HG02852 (cell line): Measurements from ENCODE around the gene RNF168.
"Not testable (repeated sequence)": the region's sequence is repeated elsewhere in the genome, so short reads cannot be mapped to it uniquely, and the experiment has no call there.

Experiments used
- ATAC-seq: cut with Tn5 transposase; IDR thresholded peaks from one replicate; pipeline ENCODE4 v1.9.1; 2021; ENCODE audit warnings: mild to moderate bottlenecking, moderate library complexity; ENCODE audit not compliant: unreplicated experiment

The RNF168 gene

GRCh38 chr3:196503196-196504076 is at the start of gene RNF168:
TSS of gene RNF168 (minus strand) at chr3:196503768. CDS start at chr3:196503173, 595 bp downstream.
- ATAC-seq = peak; percentile 83

- ATAC-seq = no peak
These were observed 48.7 kb upstream of the RNF168 start for GRCh38 chr3:196552253-196552652.

GRCh38 chr3:196550172-196550571 is 46.6 kb upstream of the RNF168 start:
- ATAC-seq = not testable (repeated sequence)

GRCh38 chr3:196549312-196549711 is 45.7 kb upstream of the RNF168 start:
- not testable (repeated sequence) for ATAC-seq

GRCh38 chr3:196547067-196547466 is 43.5 kb upstream of the RNF168 start:
- ATAC-seq = no peak

DNA sequence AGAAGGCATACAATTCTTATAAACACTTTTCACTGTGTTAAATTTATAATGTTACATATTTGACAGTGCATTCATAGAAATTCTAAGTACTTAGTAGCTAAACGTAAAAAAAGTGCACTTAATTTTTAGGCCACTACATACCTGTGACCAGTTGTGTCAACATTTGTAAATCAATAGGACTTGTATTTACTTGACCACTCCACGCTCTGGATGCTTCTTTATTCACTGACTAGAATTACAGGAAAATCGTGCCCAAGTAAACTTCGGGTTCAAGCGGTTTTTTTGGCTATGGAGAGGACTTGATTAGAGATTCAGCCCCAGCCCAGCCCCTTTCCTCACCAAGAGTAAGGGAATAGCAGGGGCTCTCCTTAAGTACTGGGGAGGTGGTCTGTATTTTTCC is 43.0 kb upstream of the RNF168 start:
- ATAC-seq = no peak

GRCh38 chr3:196544491-196544992 is 41.0 kb upstream of the RNF168 start:
- ATAC-seq = no peak

DNA sequence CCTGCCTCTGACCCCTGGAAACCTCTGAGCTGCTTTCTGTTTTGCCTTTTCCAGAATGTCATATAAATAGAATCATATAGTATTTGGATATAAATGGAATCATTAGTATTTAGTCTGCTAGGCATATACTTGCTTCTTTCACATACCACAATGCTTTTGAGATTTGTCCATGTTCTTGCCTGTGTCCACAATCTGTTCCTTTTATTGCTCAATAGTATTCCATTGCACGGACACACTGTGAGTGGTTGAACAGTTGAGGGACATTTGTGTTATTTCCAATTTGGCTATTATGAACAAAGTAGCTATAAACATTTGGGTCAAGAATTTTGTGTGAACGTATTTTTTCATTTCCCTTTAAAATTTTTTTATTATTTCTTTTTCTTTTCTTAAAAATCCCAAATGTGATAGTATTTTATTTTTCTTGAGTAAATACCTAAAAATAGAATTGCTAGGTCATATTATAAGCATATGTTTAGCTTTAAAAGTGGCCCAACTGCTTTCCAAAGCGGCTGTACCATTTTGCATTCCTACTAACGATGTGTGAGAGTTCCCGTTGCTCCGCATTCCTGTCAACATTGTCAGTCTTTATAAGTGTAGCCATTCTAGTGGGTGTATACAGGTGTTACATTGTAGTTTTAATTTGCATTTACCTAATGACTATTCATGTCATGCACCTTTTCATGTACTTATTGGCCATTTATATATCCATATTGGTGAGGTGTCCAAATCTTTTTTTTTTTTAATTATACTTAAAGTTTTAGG is 38.3 kb upstream of the RNF168 start:
- ATAC-seq = no peak

GRCh38 chr3:196537319-196537984 is 33.9 kb upstream of the RNF168 start:
- ATAC-seq = no peak

DNA sequence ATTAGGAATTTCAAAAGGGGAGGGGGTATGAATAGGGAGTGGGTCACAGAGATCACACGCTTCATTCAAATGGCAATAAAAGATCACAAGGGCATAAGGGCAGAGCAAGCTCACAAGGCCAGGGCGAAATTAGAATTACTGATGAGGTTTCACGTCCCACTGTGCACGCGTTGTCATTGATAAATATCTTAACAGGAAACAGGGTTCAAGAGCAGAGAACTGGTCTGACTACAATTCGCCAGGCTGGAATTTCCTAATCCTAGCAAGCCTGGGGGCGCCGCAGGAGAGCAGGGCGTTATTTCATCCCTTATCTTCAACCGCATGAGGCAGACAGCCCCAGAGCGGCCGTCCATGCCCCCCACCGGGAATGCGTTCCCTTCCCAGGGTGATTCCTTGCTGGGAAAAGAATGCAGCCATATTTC is 29.7 kb upstream of the RNF168 start:
- ATAC-seq = no peak

DNA sequence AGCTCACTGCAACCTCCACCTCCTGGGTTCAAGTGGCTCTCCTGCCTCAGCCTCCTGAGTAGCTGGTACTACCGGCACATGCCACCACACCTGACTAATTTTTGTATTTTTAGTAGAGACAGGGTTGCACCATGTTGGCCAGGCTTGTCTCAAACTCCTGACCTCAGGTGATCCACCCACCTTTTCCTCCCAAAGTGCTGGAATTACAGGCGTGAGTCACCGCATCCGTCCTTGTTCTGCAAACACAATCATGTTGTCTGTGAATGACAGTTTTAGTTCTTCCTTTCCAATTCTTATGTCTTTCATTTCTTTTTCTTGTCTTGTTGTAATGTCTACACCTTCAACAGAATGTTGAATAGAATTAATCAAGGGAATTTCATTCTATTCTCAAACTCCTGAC is 27.9 kb upstream of the RNF168 start:
- ATAC-seq = no peak

- ATAC-seq = peak; percentile 67
These were observed 25.2 kb upstream of the RNF168 start for GRCh38 chr3:196528639-196529233.

- ATAC-seq = no peak
These were observed 21.6 kb upstream of the RNF168 start for GRCh38 chr3:196525141-196525540.

DNA sequence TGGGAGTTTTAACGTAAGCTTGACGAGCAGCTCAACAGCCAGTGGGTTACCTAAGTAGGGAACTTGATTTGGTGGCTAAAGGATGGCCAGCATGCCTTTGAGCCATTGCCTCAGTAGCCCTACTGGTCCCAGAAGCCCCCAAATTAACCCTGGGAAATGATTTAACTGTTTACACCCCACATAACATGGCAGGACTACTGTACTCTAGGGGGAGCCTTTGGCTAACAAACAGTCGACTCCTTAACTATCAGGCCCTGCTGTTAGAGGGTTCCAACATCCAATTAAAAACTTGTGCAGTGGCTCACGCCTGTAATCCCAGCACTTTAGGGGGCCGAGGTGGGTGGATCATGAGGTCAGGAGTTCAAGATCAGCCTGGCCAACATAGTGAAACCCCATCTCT is 21.0 kb upstream of the RNF168 start:
- no peak for ATAC-seq

- no peak for ATAC-seq
These were observed 20.3 kb upstream of the RNF168 start for GRCh38 chr3:196523841-196524240.

DNA sequence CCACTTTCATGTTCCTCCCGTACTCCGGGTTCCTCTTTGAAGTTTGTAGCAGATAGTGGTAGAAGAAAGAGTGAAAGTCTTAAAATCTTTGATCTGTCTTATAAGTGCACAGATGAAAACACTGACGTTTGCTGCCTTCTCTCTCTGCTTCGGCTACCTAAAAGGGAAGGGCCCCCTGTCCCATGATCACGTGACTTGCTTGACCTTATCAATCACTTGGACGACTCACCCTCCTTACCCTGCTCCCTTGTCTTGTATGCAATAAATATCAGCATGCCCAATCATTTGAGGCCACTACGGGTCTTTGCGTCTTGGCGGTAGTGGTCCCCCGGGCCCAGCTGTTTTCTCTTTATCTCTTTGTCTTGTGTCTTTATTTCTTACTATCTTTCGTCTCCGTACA is 17.7 kb upstream of the RNF168 start:
- not testable (repeated sequence) for ATAC-seq

GRCh38 chr3:196519718-196520082 is 16.1 kb upstream of the RNF168 start:
- ATAC-seq = no peak

DNA sequence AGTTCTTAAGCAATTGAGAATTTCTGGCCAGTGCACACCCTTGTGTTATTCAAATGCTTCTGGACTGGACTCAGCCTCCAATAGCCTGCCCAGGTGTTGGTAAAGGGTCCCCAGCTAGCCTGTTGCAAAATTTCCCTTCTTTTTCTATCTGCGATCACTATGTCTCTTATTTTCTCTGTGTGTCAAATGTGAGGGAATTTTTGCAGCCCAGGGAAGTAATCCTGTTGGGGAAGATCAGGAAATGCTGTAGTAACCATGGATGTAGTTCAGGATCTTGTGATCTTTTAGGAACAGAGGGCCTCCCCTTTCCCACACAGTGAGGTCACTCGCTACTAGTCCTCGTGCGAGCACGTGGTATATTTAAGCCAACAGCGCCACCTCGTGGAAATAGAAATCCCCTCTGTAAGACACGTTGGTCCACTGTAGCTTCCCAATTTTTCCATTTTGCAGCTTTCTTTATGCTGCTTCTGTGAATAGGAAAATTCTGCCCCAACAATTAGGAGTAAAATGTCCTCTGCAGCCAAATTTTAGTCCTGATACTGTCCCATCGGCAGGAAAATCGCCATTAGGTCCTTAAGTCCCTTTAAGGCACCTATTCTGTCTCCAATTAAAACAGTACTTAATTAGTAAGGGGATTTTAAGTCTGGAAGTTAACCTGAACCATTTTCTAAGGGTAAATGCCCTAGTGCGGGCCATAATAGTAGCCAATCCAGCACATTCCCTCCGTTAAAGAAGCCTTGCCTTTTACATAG is 15.6 kb upstream of the RNF168 start:
- no peak for ATAC-seq

DNA sequence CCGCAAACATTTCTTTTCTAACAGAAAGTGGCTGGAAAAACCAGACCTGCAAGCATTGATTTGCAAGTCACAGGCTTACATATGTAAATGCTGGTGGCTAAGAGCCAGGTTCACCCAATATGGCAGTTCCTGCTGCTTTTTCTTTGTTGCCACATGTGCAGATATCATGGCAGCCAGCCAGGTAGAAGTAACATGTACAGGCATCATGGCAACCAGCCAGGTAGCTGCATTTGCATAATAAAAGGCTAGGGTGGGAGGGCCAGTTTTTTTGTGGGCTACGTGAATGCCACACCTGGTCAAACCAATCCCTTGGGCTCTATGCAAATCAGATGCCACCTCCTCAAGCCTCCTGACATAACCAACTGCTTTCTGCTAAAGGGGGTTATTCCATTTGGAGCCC is 14.4 kb upstream of the RNF168 start:
- ATAC-seq = no peak

GRCh38 chr3:196517162-196517800 is 13.7 kb upstream of the RNF168 start:
- ATAC-seq = no peak
